Activated T-cell treated with anti-CD3 and anti-CD28 coated beads, Interleukin-2, amount 50 U/mL, for 24 hours (primary cell): Measurements from ENCODE around the gene RMI1.

Source experiments
- DNase-seq: peaks from one replicate; pipeline ENCODE4 v3.0.0-alpha.2; 2020
- H3K27ac Mint-ChIP-seq: 2 replicates; pipeline ENCODE4 v1.8.0; 2020; ENCODE audit warnings: mild to moderate bottlenecking, mixed read lengths
- H3K27me3 Mint-ChIP-seq: 2 replicates; pipeline ENCODE4 v1.8.0; 2020; ENCODE audit warnings: mixed read lengths
- H3K36me3 Mint-ChIP-seq: 2 replicates; pipeline ENCODE4 v1.8.0; 2020; ENCODE audit warnings: low read depth, mixed read lengths
- H3K4me1 Mint-ChIP-seq: 2 replicates; pipeline ENCODE4 v1.8.0; 2020; ENCODE audit warnings: low read depth, mixed read lengths
- H3K4me3 Mint-ChIP-seq: 2 replicates; pipeline ENCODE4 v1.8.0; 2020; ENCODE audit warnings: mild to moderate bottlenecking, moderate library complexity, mixed read lengths
- H3K9me3 Mint-ChIP-seq: 2 replicates; pipeline ENCODE4 v1.8.0; 2020; ENCODE audit warnings: mixed read lengths

The RMI1 gene

DNA sequence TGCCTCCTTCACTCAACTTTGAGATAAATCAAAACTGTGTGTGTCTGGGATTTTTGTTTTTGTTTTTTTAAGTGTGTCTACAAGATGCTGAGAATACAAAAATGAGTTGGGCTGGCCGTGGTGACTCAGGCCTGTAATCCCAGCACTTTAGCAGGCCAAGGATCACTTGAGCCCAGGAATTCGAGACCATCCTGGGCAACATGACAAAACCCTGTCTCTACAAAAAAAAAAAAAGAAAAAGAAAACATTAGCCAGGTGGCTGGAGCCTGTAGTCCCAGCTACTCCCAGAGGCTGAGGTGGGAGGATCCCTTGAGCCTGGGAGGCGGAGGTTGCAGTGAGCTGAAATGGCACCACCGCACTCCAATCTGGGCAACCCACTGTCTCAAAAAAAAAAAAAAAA is 21.5 kb upstream of the RMI1 start:
- no peak overlapping the region for H3K27ac Mint-ChIP-seq
- no peaks in the 10 kb centered on the region for H3K27me3 Mint-ChIP-seq
- peaks cover 24% of the 10 kb centered on the region for H3K4me1 Mint-ChIP-seq
- no peaks in the 10 kb centered on the region for H3K9me3 Mint-ChIP-seq
- peaks cover 25% of the 10 kb centered on the region for H3K36me3 Mint-ChIP-seq
- no peak for DNase-seq
- H3K4me3 Mint-ChIP-seq = no peak overlapping the region

DNA sequence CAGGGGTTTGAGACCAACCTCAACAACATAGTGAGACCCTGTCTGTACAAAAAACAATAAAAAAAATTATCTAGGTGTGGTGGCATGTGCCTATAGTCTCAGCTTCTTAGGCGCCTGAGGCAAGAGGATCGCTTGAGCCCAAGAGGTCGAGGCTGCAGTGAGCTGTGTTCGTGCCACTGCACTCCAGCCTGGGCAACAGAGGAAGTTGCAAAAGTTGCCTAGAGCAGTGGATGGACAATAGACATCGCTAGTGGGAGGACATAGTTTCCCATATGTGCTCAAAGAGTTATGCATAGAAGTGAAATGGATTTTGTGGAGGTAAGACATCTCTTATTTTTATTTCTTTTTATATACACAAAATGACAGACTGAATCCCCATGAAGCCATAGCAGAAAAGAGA is 19.6 kb upstream of the RMI1 start:
- H3K27ac Mint-ChIP-seq = peak overlapping the region; percentile 14
- no peaks in the 10 kb centered on the region for H3K9me3 Mint-ChIP-seq
- no peaks in the 10 kb centered on the region for H3K27me3 Mint-ChIP-seq
- no peak for DNase-seq
- no peak overlapping the region for H3K4me3 Mint-ChIP-seq
- peaks cover 14% of the 10 kb centered on the region for H3K4me1 Mint-ChIP-seq
- peaks cover 12% of the 10 kb centered on the region for H3K36me3 Mint-ChIP-seq

DNA sequence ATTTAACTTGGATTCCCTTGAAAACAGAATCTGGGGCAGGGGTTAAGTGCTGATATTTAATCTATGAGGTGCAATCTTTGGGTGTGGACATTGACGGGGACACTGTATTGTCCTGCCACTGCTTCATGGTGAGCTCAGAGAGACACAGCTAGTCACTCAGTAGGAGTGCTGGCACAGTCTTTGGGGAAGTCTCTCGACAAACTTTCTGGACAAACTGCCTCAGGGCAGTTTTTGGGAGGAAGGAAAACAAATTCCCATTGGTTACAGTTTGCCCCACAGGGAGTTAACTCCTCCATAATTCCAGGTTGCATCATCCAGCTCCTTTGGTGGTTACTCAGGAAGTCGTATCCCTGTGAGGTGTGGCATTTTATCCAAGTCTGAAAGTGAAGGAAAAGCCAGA is 18.4 kb upstream of the RMI1 start:
- no peaks in the 10 kb centered on the region for H3K9me3 Mint-ChIP-seq
- H3K4me1 Mint-ChIP-seq = peaks cover 5% of the 10 kb centered on the region
- DNase-seq = no peak
- no peaks in the 10 kb centered on the region for H3K27me3 Mint-ChIP-seq
- H3K4me3 Mint-ChIP-seq = no peak overlapping the region
- H3K27ac Mint-ChIP-seq = no peak overlapping the region
- peaks cover 16% of the 10 kb centered on the region for H3K36me3 Mint-ChIP-seq

DNA sequence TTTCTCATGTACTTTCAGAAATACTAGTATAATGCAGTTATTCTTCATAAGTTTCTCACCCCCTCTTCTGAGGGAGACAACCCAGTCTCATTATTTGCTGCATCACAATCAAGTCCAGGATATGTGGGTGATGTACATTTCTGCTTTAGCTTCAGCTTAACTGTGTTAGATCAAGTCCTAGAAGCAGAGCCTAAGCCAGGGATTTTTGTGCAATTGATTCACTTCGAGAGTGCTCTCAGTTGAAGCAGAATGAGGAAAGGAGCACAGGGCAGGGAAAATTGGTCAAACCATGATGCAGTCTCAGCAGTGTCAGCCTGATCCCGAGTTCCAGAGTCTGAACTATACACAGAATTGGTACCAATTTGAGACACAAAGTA is 15.6 kb upstream of the RMI1 start:
- DNase-seq = no peak
- Mint-ChIP-seq H3K4me1 (peaks cover 16% of the 10 kb centered on the region), H3K9me3 (no peaks in the 10 kb centered on the region), H3K27me3 (no peaks in the 10 kb centered on the region), H3K27ac (peak overlapping the region; percentile 53), H3K4me3 (no peak overlapping the region), H3K36me3 (peaks cover 44% of the 10 kb centered on the region)

DNA sequence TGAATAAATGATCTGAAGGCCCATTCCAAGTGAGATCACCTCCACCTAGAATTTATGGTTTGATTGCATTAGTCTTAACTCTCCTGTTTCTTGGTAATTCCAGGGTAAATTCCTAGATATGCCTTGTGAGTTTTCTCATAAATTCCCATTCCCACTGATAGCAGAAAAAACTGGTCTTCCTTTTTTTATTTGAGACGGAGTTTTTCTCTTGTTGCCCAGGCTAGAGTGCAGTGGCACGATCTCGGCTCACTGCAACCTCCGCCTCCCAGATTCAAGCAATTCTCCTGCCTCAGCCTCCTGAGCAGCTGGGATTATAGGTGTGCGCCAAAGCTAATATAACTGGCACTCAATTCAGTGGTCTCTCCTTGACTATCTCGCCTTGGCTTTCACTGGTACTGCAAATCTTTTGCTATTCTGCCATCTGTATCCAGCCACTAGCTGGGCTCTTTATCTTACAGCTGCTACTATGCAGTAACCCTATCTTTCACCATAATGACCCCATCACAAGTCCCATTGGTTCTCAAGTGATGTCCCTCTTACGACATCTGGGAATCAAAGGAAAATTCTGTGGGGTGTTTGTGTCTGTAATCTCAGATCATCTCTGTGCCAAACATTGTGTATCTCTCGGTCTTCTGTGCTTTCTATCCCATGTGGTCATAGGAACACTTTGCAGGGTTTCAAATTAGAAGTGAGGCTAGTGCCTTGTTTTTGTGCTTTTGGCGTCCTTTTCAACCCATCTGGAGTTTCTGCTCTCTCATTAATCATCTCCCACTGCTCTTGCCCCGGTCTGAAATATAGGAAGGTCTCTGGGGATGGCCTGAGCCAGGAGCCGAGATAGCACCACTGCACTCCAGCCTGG is 15.0 kb upstream of the RMI1 start:
- Mint-ChIP-seq H3K27me3 (no peaks in the 10 kb centered on the region), H3K4me3 (no peak overlapping the region), H3K4me1 (peaks cover 23% of the 10 kb centered on the region), H3K27ac (peak overlapping the region; percentile 80), H3K9me3 (no peaks in the 10 kb centered on the region), H3K36me3 (peaks cover 50% of the 10 kb centered on the region)
- DNase-seq = no peak

DNA sequence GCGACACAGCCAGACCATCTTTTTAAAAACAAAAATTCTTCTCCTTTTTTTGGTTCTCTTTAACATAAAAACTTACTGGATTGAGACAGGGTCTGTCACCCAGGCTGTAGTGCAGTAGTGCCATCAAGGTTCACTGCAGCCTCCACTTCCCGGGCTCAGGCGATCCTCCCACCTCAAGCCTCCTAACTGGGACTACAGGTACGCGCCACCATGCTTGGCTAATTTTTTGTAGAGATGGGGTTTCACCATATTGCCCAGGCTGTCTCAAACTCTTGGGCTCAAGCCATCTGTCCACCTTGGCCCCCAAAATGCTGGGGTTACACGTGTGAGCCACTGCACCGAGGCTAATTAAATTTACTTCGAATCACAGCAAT is 14.4 kb upstream of the RMI1 start:
- no peak overlapping the region for H3K4me3 Mint-ChIP-seq
- H3K27ac Mint-ChIP-seq = peak overlapping the region; percentile 64
- DNase-seq = peak; percentile 40

DNA sequence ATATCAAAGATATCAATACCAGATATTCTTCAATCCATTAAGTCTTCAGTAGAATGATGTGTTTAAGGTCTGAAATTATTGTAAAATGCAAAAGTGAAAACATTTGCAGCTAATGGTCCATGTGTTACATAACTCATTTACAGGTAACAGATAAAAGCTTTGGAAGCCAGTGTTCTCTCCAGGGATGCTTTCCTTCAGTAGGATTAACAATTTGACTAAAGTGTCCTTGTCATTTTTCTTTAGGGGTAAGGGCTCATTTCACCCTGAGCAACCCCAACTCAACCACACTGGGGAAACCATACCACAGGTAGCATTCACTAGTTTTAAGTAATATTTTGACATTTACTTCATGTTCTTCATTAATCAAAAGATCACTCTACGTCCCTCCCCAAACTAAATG is 13.5 kb upstream of the RMI1 start:
- H3K4me1 Mint-ChIP-seq = peaks cover 35% of the 10 kb centered on the region
- no peaks in the 10 kb centered on the region for H3K9me3 Mint-ChIP-seq
- no peak overlapping the region for H3K4me3 Mint-ChIP-seq
- peak overlapping the region; percentile 51 for H3K27ac Mint-ChIP-seq
- no peaks in the 10 kb centered on the region for H3K27me3 Mint-ChIP-seq
- H3K36me3 Mint-ChIP-seq = peaks cover 65% of the 10 kb centered on the region
- DNase-seq = no peak

More for the DNA sequence above, 14.4 kb upstream of the RMI1 start:
- Mint-ChIP-seq H3K27me3 (no peaks in the 10 kb centered on the region), H3K9me3 (no peaks in the 10 kb centered on the region), H3K36me3 (peaks cover 56% of the 10 kb centered on the region), H3K4me1 (peaks cover 27% of the 10 kb centered on the region)

DNA sequence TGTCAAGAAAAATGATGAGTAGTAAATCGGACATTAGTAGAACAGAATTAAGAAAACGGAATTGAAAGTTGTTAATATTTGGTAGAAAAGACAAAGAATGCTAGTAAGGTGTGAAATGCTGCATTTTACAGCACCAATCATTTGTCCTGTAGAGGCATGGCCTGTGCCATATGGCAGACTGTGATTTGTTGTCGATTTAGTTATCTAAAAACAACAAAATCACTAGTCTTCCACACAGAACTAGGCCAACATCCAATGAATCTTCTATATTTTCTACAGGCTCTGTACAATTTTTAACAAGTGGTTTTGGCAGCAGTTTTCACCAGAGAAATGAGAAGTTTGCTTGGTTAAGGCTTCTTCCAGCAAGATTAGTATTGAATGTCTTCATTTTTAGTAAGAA is 11.0 kb upstream of the RMI1 start:
- DNase-seq = no peak
- Mint-ChIP-seq H3K9me3 (no peaks in the 10 kb centered on the region), H3K4me1 (peaks cover 52% of the 10 kb centered on the region), H3K36me3 (peaks cover 89% of the 10 kb centered on the region), H3K4me3 (no peak overlapping the region), H3K27me3 (no peaks in the 10 kb centered on the region), H3K27ac (no peak overlapping the region)

DNA sequence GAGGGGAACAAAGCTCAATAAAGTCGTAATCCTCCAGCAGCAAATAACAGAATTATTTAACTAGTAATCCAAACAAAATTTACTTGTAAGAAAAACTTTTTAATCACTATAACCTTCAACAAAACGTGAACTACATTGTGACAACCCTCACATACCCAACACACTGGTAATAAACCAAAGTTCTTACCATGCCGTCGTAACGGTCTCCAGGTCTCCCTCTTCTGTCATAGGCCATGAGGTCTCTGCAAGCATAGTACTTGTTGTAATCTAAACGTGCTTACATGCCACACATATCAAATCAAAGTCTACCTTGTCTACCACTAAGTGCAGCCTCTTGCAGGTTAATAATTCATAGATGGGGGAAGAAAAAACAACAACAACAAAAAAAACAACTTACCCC is 9.1 kb upstream of the RMI1 start:
- peaks cover 69% of the 10 kb centered on the region for H3K4me1 Mint-ChIP-seq
- no peak overlapping the region for H3K4me3 Mint-ChIP-seq
- H3K9me3 Mint-ChIP-seq = no peaks in the 10 kb centered on the region
- H3K36me3 Mint-ChIP-seq = peaks cover 99% of the 10 kb centered on the region
- DNase-seq = no peak
- no peaks in the 10 kb centered on the region for H3K27me3 Mint-ChIP-seq
- H3K27ac Mint-ChIP-seq = peak overlapping the region; percentile 78

DNA sequence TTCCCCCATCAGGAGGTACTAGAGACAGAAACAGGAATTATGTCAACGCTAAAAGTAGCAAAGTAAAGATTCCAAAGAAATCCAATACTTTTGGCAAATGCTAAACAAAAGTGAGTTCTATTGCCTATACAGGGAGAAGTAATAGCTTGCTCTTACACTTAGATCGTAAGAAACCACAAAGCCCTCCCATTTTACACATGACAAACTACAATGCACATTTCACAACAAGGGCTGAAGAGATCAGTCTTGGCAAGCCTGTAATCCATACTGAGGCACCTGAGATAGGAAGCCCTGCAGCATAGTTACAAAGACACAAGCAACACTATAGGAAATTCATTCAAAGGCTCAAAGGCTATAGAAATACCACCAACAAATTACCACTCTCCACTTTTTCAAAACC is 8.3 kb upstream of the RMI1 start:
- no peak for DNase-seq
- Mint-ChIP-seq H3K36me3 (peaks cover 99% of the 10 kb centered on the region), H3K4me3 (no peak overlapping the region), H3K4me1 (peaks cover 77% of the 10 kb centered on the region), H3K27ac (peak overlapping the region; percentile 78), H3K27me3 (no peaks in the 10 kb centered on the region), H3K9me3 (no peaks in the 10 kb centered on the region)

DNA sequence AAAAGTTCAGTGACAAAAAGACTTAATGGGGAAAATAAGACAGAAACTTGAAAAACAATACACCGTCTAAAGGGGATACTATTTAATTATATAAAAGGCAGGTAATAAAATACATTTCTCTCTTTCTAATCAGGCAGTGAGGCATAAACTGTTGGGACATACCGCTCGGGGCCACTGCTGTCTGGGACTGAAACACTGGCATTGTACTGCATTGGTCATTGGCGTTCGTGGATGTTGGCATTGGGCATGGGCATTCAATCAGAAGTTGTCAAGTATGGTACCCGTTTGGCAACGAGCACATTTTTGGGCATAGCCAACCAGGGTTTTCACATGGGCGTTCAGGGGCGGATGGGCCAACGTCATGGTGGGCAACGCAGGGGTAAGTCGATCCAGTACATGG is 5.3 kb upstream of the RMI1 start:
- no peaks in the 10 kb centered on the region for H3K27me3 Mint-ChIP-seq
- no peaks in the 10 kb centered on the region for H3K9me3 Mint-ChIP-seq
- H3K4me3 Mint-ChIP-seq = peak overlapping the region; percentile 10
- H3K4me1 Mint-ChIP-seq = peaks cover 64% of the 10 kb centered on the region
- H3K27ac Mint-ChIP-seq = peak overlapping the region; percentile 98
- peaks cover 99% of the 10 kb centered on the region for H3K36me3 Mint-ChIP-seq
- no peak for DNase-seq

DNA sequence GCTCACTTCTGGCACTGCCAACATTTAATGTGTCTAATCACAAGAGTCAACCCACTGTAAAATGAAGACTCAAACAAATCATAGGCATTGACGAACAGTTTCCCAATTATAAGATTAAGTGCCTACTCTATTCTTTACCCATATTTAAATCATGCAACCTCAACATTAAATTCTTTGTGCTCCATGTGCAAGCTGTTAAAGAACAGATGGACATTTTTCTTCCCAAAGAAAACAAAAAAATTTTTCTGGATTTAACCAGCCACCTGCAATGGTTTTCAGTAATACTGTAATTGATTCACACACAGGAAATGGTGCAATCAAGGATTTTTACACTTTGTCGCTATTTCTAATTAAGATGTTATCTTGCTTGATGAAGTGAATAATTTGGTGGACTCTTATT is 4.2 kb upstream of the RMI1 start:
- Mint-ChIP-seq H3K4me1 (peaks cover 56% of the 10 kb centered on the region), H3K36me3 (peaks cover 95% of the 10 kb centered on the region)

DNA sequence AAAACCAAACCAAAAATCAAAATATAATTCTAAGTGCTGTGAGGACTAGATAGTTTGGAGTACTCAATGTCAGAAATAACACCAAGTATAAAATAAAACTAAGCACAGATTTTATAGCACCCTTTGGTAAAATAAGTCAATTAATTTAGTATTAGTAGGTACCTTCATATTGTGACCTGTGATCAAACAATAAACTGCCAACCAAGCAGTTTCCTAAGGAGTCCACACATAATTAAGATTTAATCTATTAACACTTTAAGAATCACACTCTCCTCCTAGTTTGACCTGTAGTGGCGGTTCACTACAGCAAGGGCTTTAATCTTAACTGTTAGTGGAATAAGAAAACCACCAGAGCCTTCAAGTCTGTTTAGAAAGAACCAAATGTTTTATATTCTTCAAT is 3.4 kb upstream of the RMI1 start:
- Mint-ChIP-seq H3K9me3 (no peaks in the 10 kb centered on the region), H3K27ac (peak overlapping the region; percentile 98), H3K36me3 (peaks cover 95% of the 10 kb centered on the region), H3K27me3 (no peaks in the 10 kb centered on the region), H3K4me3 (peak overlapping the region; percentile 100), H3K4me1 (peaks cover 55% of the 10 kb centered on the region)
- DNase-seq = no peak

More for the DNA sequence above, 4.2 kb upstream of the RMI1 start:
- DNase-seq = no peak
- H3K9me3 Mint-ChIP-seq = no peaks in the 10 kb centered on the region
- H3K27ac Mint-ChIP-seq = peak overlapping the region; percentile 98
- peak overlapping the region; percentile 100 for H3K4me3 Mint-ChIP-seq
- no peaks in the 10 kb centered on the region for H3K27me3 Mint-ChIP-seq

DNA sequence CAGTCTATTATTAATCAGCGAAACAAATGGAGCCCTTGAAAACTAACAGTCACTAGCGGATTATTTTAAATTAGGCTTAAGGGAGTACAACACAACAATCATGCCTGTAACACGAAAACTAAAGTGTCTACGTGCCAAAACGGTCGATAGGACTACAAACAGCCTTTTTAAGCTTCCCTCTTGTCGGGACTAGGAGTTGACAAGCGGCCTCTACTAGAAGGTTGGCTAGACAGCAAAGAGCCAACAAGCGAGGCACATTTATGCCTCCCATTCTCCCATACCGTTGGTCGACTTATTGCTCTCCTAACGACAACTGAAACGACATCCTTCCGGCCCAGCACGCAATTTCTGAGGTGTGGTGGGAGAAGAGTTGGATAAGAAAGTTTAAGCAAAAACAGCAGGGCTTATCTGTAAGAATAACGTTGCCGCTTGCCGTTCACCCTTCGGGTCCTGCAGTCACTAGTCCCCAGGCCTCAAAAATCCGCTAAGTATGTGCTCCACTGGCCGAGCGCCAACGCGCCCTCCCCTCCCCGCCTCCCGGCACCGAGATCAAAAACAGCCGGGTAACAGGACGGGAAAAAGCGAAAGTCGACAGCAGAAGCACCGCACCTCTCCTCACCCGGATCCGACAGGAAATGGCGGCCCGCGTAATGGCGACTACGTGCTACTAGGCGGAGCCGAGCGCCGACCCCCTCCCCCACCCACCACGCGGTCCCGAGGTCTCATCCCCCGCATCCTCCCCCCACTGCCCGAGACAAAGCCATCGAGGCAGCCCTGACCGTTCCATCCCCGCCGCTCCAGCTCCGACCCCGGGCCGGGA is 1.4 kb upstream of the RMI1 start:
- Mint-ChIP-seq H3K4me1 (peaks cover 54% of the 10 kb centered on the region), H3K27ac (peak overlapping the region; percentile 98), H3K27me3 (no peaks in the 10 kb centered on the region), H3K4me3 (peak overlapping the region; percentile 100), H3K9me3 (no peaks in the 10 kb centered on the region), H3K36me3 (peaks cover 86% of the 10 kb centered on the region)
- DNase-seq = peak; percentile 89

DNA sequence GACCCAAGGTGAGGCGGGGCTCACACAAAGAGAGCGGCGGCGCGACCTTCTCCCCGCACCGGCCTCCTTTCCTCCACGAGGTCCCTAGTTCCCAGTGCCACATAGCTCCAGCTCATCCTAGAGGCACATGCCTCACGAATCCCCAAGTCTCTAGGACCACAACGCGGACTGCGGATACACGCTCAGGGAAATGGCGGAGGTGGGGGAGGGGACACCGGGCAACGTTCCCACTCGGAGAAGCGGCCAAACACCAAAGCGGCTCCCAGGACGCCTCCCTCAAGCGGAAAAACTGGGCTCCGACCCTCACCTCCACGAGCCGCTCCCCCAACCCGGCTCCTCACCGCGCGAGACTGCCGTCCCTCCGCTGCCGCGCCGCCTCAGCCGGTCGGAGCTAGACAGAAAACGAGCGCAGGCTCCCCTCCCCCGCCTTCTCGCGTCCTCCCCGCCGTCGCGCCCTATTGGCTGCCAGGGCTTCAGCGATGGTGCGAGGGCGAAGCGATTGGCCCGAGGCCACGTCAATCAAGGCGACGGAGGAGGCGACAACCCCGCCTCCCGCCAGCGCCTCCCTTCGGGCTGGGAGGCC is 702 bp upstream of the RMI1 start, which contains the start of gene HNRNPK:
Gene HNRNPK (minus strand): TSS at position 404 of the 583 bp plus-strand sequence. CDS start 1,963 bp downstream, outside the sequence.
- H3K27me3 Mint-ChIP-seq = no peaks in the 10 kb centered on the region
- peak within 1 kb of the TSS; percentile 100 for H3K4me3 Mint-ChIP-seq
- peaks cover 47% of the 10 kb centered on the region for H3K4me1 Mint-ChIP-seq
- peaks cover 79% of the 10 kb centered on the region for H3K36me3 Mint-ChIP-seq
- H3K27ac Mint-ChIP-seq = peak within 1 kb of the TSS; percentile 98
- peak; percentile 100 for DNase-seq
- H3K9me3 Mint-ChIP-seq = no peaks in the 10 kb centered on the region
